ENCODE measurements around the gene ARMC2.

Gene ARMC2

DNA sequence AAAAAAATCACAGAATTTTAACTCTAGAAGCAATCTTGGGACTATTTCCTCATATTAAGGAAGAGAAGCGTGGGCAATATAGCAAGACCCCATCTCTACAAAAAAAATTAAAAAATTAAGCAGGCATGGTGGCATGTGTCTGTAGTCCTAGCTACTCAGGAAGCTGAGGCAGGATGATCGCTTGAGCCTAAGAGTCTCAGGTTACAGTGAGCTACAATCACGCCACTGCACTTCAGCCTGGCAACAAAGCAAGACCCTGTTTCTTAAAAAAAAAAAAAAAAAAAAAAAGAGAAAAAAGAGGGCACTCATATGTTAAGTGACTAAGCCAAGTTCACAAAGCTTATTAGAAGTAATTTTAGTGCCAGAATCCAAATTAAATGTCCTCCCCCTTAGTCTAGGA, 145.7 kb downstream of the ARMC2 start:
- Histone ChIP-seq H3K27me3 (ENCODE audit: insufficient read depth, low read length) (no peaks in the 10 kb centered on the region), H3K27ac (ENCODE audit: low read depth, low read length, poor library complexity, severe bottlenecking) (no peak overlapping the region), H3K4me3 (ENCODE audit: low read depth, low read length, poor library complexity, severe bottlenecking) (no peak overlapping the region), H4K20me1 (ENCODE audit: insufficient read depth, low read length) (no peaks in the 10 kb centered on the region), H3K9ac (ENCODE audit: low read length) (no peak overlapping the region), H3K9me3 (ENCODE audit: low read length) (no peaks in the 10 kb centered on the region), H3K79me2 (ENCODE audit: insufficient read depth, low read length) (no peaks in the 10 kb centered on the region), H2AFZ (ENCODE audit: low read length) (no peak overlapping the region), H3K36me3 (ENCODE audit: insufficient read depth, low read length) (peaks cover 50% of the 10 kb centered on the region; the same call in 1 of the 2 replicates), H3K4me1 (ENCODE audit: insufficient read depth, low read length, severe bottlenecking) (no peaks in the 10 kb centered on the region), H3K9me2 (ENCODE audit: low read depth, low read length) (no peaks in the 10 kb centered on the region), H3F3A (ENCODE audit: insufficient read depth, low read length) (no peaks in the 10 kb centered on the region), H3K4me2 (ENCODE audit: low read length) (no peak overlapping the region)
- TF ChIP-seq EZH2 (IDR thresholded peaks at IDR 0.05; ENCODE audit: borderline replicate concordance, low read length): no peak
- TF ChIP-seq, protein P1, sequence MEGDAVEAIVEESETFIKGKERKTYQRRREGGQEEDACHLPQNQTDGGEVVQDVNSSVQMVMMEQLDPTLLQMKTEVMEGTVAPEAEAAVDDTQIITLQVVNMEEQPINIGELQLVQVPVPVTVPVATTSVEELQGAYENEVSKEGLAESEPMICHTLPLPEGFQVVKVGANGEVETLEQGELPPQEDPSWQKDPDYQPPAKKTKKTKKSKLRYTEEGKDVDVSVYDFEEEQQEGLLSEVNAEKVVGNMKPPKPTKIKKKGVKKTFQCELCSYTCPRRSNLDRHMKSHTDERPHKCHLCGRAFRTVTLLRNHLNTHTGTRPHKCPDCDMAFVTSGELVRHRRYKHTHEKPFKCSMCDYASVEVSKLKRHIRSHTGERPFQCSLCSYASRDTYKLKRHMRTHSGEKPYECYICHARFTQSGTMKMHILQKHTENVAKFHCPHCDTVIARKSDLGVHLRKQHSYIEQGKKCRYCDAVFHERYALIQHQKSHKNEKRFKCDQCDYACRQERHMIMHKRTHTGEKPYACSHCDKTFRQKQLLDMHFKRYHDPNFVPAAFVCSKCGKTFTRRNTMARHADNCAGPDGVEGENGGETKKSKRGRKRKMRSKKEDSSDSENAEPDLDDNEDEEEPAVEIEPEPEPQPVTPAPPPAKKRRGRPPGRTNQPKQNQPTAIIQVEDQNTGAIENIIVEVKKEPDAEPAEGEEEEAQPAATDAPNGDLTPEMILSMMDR (IDR thresholded peaks at IDR 0.05; ENCODE audit: low read length): no peak

DNA sequence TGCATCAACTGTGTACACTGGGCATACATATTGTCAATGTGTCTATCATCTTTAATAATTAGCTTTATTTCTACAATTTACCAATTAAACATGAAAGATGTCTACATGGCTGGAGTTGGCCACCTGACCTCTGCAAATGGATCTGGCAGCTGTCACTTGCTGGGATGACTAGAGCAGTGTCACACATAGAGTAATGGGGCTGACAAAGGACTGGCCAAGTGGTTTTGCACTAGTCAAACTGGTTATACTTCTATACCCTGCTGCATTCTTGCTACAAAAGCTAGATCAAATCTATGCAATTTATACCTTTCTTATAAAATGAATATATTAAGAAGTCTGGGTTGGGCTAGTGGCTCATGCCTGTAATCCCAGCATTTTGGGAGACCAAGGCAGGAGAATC, 147.1 kb downstream of the ARMC2 start:
- Histone ChIP-seq H3K27me3 (ENCODE audit: insufficient read depth, low read length) (no peaks in the 10 kb centered on the region), H3K4me1 (ENCODE audit: insufficient read depth, low read length, severe bottlenecking) (no peaks in the 10 kb centered on the region), H3K27ac (ENCODE audit: low read depth, low read length, poor library complexity, severe bottlenecking) (no peak overlapping the region), H3K9me2 (ENCODE audit: low read depth, low read length) (no peaks in the 10 kb centered on the region), H3K9ac (ENCODE audit: low read length) (no peak overlapping the region), H3K4me3 (ENCODE audit: low read depth, low read length, poor library complexity, severe bottlenecking) (no peak overlapping the region), H3F3A (ENCODE audit: insufficient read depth, low read length) (no peaks in the 10 kb centered on the region), H3K4me2 (ENCODE audit: low read length) (no peak overlapping the region), H2AFZ (ENCODE audit: low read length) (no peak overlapping the region), H3K9me3 (ENCODE audit: low read length) (no peaks in the 10 kb centered on the region), H3K36me3 (ENCODE audit: insufficient read depth, low read length) (peaks cover 54% of the 10 kb centered on the region; the same call in 1 of the 2 replicates), H3K79me2 (ENCODE audit: insufficient read depth, low read length) (no peaks in the 10 kb centered on the region), H4K20me1 (ENCODE audit: insufficient read depth, low read length) (no peaks in the 10 kb centered on the region)
- TF ChIP-seq, protein P1 (IDR thresholded peaks at IDR 0.05; ENCODE audit: low read length): no peak
- no peak for TF ChIP-seq EZH2 (IDR thresholded peaks at IDR 0.05; ENCODE audit: borderline replicate concordance, low read length)

DNA sequence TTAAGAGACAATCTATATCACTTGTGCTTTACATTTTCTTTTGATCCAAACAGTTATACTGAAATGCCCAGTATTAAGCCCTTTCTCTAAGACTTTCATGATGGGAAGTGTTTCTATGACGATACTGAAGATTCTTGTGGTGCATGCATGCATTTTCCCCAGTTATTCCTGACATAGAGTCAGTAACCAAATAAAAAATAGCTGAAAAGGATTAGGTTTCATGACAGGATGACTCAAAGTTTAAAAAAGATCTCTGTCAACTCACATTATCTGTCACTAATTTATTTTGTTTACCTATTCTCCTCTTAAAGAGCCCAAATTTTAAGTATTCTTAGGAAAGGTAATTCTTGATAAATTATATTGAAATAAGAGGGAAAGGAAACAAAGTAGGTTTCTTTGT, 148.0 kb downstream of the ARMC2 start:
- H3K36me3 ChIP-seq (ENCODE audit: insufficient read depth, low read length): peaks cover 51% of the 10 kb centered on the region; the same call in 1 of the 2 replicates
- H3K4me1 ChIP-seq (ENCODE audit: insufficient read depth, low read length, severe bottlenecking): no peaks in the 10 kb centered on the region
- no peaks in the 10 kb centered on the region for H3K79me2 ChIP-seq (ENCODE audit: insufficient read depth, low read length)
- no peak overlapping the region for H3K9ac ChIP-seq (ENCODE audit: low read length)
- no peaks in the 10 kb centered on the region for H4K20me1 ChIP-seq (ENCODE audit: insufficient read depth, low read length)
- no peak overlapping the region for H3K27ac ChIP-seq (ENCODE audit: low read depth, low read length, poor library complexity, severe bottlenecking)
- no peak overlapping the region for H3K4me3 ChIP-seq (ENCODE audit: low read depth, low read length, poor library complexity, severe bottlenecking)
- TF ChIP-seq EZH2 (IDR thresholded peaks at IDR 0.05; ENCODE audit: borderline replicate concordance, low read length): no peak
- TF ChIP-seq, protein P1 (IDR thresholded peaks at IDR 0.05; ENCODE audit: low read length): no peak
- H3K9me2 ChIP-seq (ENCODE audit: low read depth, low read length): no peaks in the 10 kb centered on the region
- H2AFZ ChIP-seq (ENCODE audit: low read length): no peak overlapping the region
- no peak overlapping the region for H3K4me2 ChIP-seq (ENCODE audit: low read length)
- H3K27me3 ChIP-seq (ENCODE audit: insufficient read depth, low read length): no peaks in the 10 kb centered on the region
- H3K9me3 ChIP-seq (ENCODE audit: low read length): no peaks in the 10 kb centered on the region
- no peaks in the 10 kb centered on the region for H3F3A ChIP-seq (ENCODE audit: insufficient read depth, low read length)

Measured in OCI-LY1 (cell line).